Measurements from ENCODE around the gene KIF23. TPM values are rescaled to one million over a fixed set of nuclear protein-coding genes. Genes with fewer than 3 reads are reported as not detected.

The KIF23 gene
- total RNA-seq, 1 donor from 2014 or later, result 193 TPM

DNA sequence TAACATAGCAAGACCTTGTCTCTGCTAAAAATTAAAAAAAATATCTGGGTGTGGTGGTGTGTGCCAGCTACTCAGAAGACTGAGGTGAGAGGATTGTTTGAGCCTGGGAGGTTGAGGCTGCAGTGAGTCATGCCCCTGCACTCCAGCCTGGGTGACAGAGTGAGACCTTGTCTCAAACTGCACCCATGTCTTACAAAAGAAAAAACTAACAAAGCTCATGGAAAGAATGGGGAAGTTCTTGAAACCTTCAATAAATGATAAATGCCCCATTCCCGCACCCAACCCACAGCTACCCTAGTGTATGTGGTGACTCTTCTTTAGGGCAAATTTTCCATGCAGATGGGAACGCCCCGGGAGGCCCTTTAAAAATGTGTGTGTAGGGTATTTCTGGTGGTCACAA is 66.8 kb downstream of the KIF23 start:
- H3K27me3 ChIP-seq, result no peaks in the 10 kb centered on the region
- Mint-ChIP-seq H3K9me3 (peaks cover 3% of the 10 kb centered on the region), H3K36me3 (peaks cover 4% of the 10 kb centered on the region), H3K27me3 (ENCODE audit: insufficient read depth, low read depth) (peaks cover 11% of the 10 kb centered on the region), H3K27ac (no peak overlapping the region), H3K4me1 (peaks cover 10% of the 10 kb centered on the region), H3K4me3 (no peak overlapping the region)
- TF ChIP-seq, protein P1, sequence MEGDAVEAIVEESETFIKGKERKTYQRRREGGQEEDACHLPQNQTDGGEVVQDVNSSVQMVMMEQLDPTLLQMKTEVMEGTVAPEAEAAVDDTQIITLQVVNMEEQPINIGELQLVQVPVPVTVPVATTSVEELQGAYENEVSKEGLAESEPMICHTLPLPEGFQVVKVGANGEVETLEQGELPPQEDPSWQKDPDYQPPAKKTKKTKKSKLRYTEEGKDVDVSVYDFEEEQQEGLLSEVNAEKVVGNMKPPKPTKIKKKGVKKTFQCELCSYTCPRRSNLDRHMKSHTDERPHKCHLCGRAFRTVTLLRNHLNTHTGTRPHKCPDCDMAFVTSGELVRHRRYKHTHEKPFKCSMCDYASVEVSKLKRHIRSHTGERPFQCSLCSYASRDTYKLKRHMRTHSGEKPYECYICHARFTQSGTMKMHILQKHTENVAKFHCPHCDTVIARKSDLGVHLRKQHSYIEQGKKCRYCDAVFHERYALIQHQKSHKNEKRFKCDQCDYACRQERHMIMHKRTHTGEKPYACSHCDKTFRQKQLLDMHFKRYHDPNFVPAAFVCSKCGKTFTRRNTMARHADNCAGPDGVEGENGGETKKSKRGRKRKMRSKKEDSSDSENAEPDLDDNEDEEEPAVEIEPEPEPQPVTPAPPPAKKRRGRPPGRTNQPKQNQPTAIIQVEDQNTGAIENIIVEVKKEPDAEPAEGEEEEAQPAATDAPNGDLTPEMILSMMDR (IDR thresholded peaks at IDR 0.05), result no peak
- TF ChIP-seq EZH2 (IDR thresholded peaks at IDR 0.05) (no peak), EZH2phosphoT487 (IDR thresholded peaks at IDR 0.05) (no peak)
- no peaks in the 10 kb centered on the region for H4K20me1 ChIP-seq (ENCODE audit: low read depth)
- peaks cover 3% of the 10 kb centered on the region for H3K9me3 ChIP-seq (ENCODE audit: low read depth)
- H3K79me2 ChIP-seq (ENCODE audit: low read depth), result no peaks in the 10 kb centered on the region
- no peaks in the 10 kb centered on the region for H3K4me1 ChIP-seq
- no peaks in the 10 kb centered on the region for H3K36me3 ChIP-seq
- H3F3A ChIP-seq (ENCODE audit: low read depth), result no peaks in the 10 kb centered on the region
- no peak overlapping the region for H2AFZ ChIP-seq (replicated peaks)
- no peak overlapping the region for H3K27ac ChIP-seq
- H3K9ac ChIP-seq, result no peak overlapping the region
- no peak overlapping the region for H3K4me2 ChIP-seq
- DNase-seq (ENCODE audit: low spot score), result no peak
- no peak overlapping the region for H3K4me3 ChIP-seq

DNA sequence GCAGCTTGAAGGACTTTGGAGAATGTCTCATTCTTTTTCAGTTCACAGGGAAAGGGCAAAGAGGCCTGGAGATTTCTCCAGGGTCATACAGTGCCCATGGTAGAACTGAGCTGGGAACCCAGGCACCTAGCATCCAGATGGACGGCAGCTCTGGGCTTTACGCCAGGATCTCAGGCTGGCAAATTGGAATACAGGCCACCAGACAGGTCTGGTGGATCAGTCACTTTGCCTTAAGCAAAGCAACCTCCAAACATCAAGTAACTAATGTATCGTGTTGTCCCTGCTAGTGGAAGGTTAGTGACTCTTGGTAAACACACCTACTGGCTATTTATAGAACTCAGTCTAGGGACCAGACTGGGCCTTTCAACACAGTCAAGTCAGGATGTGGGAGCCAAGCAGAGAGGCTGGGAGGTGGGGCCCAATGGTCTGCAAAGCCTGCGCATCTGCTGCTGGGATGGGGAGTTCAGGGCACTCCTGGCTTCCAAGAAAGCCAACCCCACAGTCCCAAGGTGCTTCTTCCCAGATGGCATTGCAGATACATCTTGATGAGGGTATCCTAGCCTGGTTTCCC is 68.6 kb downstream of the KIF23 start:
- H3K27me3 Mint-ChIP-seq (ENCODE audit: insufficient read depth, low read depth), result peaks cover 12% of the 10 kb centered on the region
- Histone ChIP-seq H3F3A (ENCODE audit: low read depth) (no peaks in the 10 kb centered on the region), H3K4me1 (no peaks in the 10 kb centered on the region), H3K27ac (no peak overlapping the region), H3K9me3 (ENCODE audit: low read depth) (peaks cover 3% of the 10 kb centered on the region), H3K79me2 (ENCODE audit: low read depth) (no peaks in the 10 kb centered on the region), H3K36me3 (no peaks in the 10 kb centered on the region), H3K4me3 (no peak overlapping the region), H2AFZ (replicated peaks) (no peak overlapping the region), H3K9ac (no peak overlapping the region), H3K27me3 (no peaks in the 10 kb centered on the region), H3K4me2 (no peak overlapping the region), H4K20me1 (ENCODE audit: low read depth) (no peaks in the 10 kb centered on the region)
- no peak overlapping the region for H3K27ac Mint-ChIP-seq
- H3K4me3 Mint-ChIP-seq, result no peak overlapping the region
- H3K36me3 Mint-ChIP-seq, result peaks cover 4% of the 10 kb centered on the region
- peaks cover 6% of the 10 kb centered on the region for H3K9me3 Mint-ChIP-seq
- no peak for DNase-seq (ENCODE audit: low spot score)
- H3K4me1 Mint-ChIP-seq, result peaks cover 10% of the 10 kb centered on the region
- no peak for TF ChIP-seq EZH2phosphoT487 (IDR thresholded peaks at IDR 0.05)
- TF ChIP-seq, protein P1 (IDR thresholded peaks at IDR 0.05), result no peak
- TF ChIP-seq EZH2 (IDR thresholded peaks at IDR 0.05), result no peak

DNA sequence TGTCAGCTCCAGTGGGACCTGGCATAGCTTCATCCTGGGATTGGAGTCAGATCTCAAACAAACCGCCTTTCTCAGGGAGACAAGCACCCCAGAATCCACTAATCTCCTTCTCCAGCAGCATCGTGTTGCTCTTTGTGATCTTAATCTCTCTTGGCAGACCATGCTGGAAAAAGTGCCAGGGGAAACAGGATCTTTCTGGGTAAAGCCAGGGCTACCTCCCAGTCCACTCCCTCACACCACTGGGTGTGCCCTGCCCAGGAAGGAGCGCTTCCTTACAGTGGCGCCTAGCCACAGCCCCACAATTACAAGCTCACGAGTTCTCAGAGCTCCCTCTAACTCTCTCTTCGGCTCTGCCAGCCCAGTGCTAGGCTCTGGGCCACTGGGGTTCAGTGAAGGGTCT is 70.7 kb downstream of the KIF23 start:
- peaks cover 8% of the 10 kb centered on the region for H3K27me3 Mint-ChIP-seq (ENCODE audit: insufficient read depth, low read depth)
- H3K4me1 ChIP-seq, result no peaks in the 10 kb centered on the region
- TF ChIP-seq EZH2 (IDR thresholded peaks at IDR 0.05) (no peak), EZH2phosphoT487 (IDR thresholded peaks at IDR 0.05) (no peak)
- TF ChIP-seq, protein P1 (IDR thresholded peaks at IDR 0.05), result no peak
- peak overlapping the region; percentile 73 for H3K27ac Mint-ChIP-seq
- H3F3A ChIP-seq (ENCODE audit: low read depth), result no peaks in the 10 kb centered on the region
- no peak overlapping the region for H3K4me3 ChIP-seq
- no peak overlapping the region for H3K9ac ChIP-seq
- H3K79me2 ChIP-seq (ENCODE audit: low read depth), result no peaks in the 10 kb centered on the region
- no peaks in the 10 kb centered on the region for H4K20me1 ChIP-seq (ENCODE audit: low read depth)
- H3K4me2 ChIP-seq, result no peak overlapping the region
- no peak overlapping the region for H3K27ac ChIP-seq
- H3K36me3 ChIP-seq, result no peaks in the 10 kb centered on the region
- H3K36me3 Mint-ChIP-seq, result no peaks in the 10 kb centered on the region
- DNase-seq (ENCODE audit: low spot score), result no peak
- H3K4me1 Mint-ChIP-seq, result peaks cover 4% of the 10 kb centered on the region
- no peak overlapping the region for H3K4me3 Mint-ChIP-seq
- H3K27me3 ChIP-seq, result no peaks in the 10 kb centered on the region
- peaks cover 3% of the 10 kb centered on the region for H3K9me3 ChIP-seq (ENCODE audit: low read depth)
- no peak overlapping the region for H2AFZ ChIP-seq (replicated peaks)
- peaks cover 4% of the 10 kb centered on the region for H3K9me3 Mint-ChIP-seq
